ENCODE data around the gene DLGAP1. TPM values are rescaled to one million over a fixed set of nuclear protein-coding genes. Genes with fewer than 3 reads are reported as not detected.

DLGAP1 gene
- total RNA-seq, 1 donor from 2014 or later, result 3.2 TPM

- no peaks in the 10 kb centered on the region for H3K4me1 ChIP-seq
- H3K9me3 ChIP-seq, result no peaks in the 10 kb centered on the region
- H3K4me3 ChIP-seq, result no peak overlapping the region
- intact Hi-C loops (cut with DNase I), result no loop called here
- no peaks in the 10 kb centered on the region for H3K27me3 ChIP-seq
- H3K36me3 ChIP-seq, result no peaks in the 10 kb centered on the region
- no peak overlapping the region for H3K27ac ChIP-seq
- DNase-seq (ENCODE audit: extremely low spot score in 2 of 2), result no peak
- TF ChIP-seq CTCF (IDR thresholded peaks at IDR 0.05), result no peak
- TF ChIP-seq POLR2A (IDR thresholded peaks at IDR 0.05), result no peak
- no peak for TF ChIP-seq POLR2AphosphoS5 (IDR thresholded peaks at IDR 0.05; ENCODE audit: insufficient read depth in 1 of 2, low read depth in 1 of 2)
Measured at GRCh38 chr18:3510896-3511295, 944.2 kb downstream of the DLGAP1 start.

- no peak for TF ChIP-seq POLR2A (IDR thresholded peaks at IDR 0.05)
- TF ChIP-seq CTCF (IDR thresholded peaks at IDR 0.05), result no peak
- no peak for TF ChIP-seq POLR2AphosphoS5 (IDR thresholded peaks at IDR 0.05; ENCODE audit: insufficient read depth in 1 of 2, low read depth in 1 of 2)
- intact Hi-C loops (cut with DNase I), result no loop called here
- DNase-seq (ENCODE audit: extremely low spot score in 2 of 2), result no peak
Measured at GRCh38 chr18:3510024-3510423, 945.1 kb downstream of the DLGAP1 start.

GRCh38 chr18:3508576-3509549 lies 946.2 kb downstream of the DLGAP1 start:
- no peaks in the 10 kb centered on the region for H3K9me3 ChIP-seq
- TF ChIP-seq POLR2A (IDR thresholded peaks at IDR 0.05) (no peak), POLR2AphosphoS5 (IDR thresholded peaks at IDR 0.05; ENCODE audit: insufficient read depth in 1 of 2, low read depth in 1 of 2) (no peak), CTCF (IDR thresholded peaks at IDR 0.05) (no peak)
- H3K27ac ChIP-seq, result no peak overlapping the region
- no peaks in the 10 kb centered on the region for H3K4me1 ChIP-seq
- no peak overlapping the region for H3K4me3 ChIP-seq
- intact Hi-C loops (cut with DNase I), result no loop called here
- DNase-seq (ENCODE audit: extremely low spot score in 2 of 2), result no peak
- no peaks in the 10 kb centered on the region for H3K36me3 ChIP-seq
- no peaks in the 10 kb centered on the region for H3K27me3 ChIP-seq

More at GRCh38 chr18:3510024-3510423, 945.1 kb downstream of the DLGAP1 start:
- Histone ChIP-seq H3K27me3 (no peaks in the 10 kb centered on the region), H3K9me3 (no peaks in the 10 kb centered on the region), H3K4me1 (no peaks in the 10 kb centered on the region), H3K36me3 (no peaks in the 10 kb centered on the region), H3K27ac (no peak overlapping the region), H3K4me3 (no peak overlapping the region)

GRCh38 chr18:3504637-3505036 lies 950.5 kb downstream of the DLGAP1 start:
- intact Hi-C loops (cut with DNase I), result no loop called here

More at GRCh38 chr18:3504637-3505036, 950.5 kb downstream of the DLGAP1 start:
- no peak for DNase-seq (ENCODE audit: extremely low spot score in 2 of 2)
- no peak for TF ChIP-seq POLR2AphosphoS5 (IDR thresholded peaks at IDR 0.05; ENCODE audit: insufficient read depth in 1 of 2, low read depth in 1 of 2)
- TF ChIP-seq POLR2A (IDR thresholded peaks at IDR 0.05), result no peak
- no peak for TF ChIP-seq CTCF (IDR thresholded peaks at IDR 0.05)
- H3K4me1 ChIP-seq, result peaks cover 2% of the 10 kb centered on the region
- no peak overlapping the region for H3K4me3 ChIP-seq
- no peaks in the 10 kb centered on the region for H3K36me3 ChIP-seq
- H3K27ac ChIP-seq, result no peak overlapping the region
- H3K27me3 ChIP-seq, result no peaks in the 10 kb centered on the region
- no peaks in the 10 kb centered on the region for H3K9me3 ChIP-seq
